Esophagus (tissue), 2 donors: ENCODE data around the gene ARL8A. TPM values are rescaled to one million over a fixed set of nuclear protein-coding genes. Genes with fewer than 3 reads are reported as not detected.
"Not testable (repeated sequence)": the region's sequence is repeated elsewhere in the genome, so short reads cannot be mapped to it uniquely, and the experiment has no call there.

Source experiments
- H3K27ac ChIP-seq, 2 donors: one replicate each; pipeline ENCODE4 v1.5.1; 2013; ENCODE audit warnings: low read depth in 2 of 2, mild to moderate bottlenecking in 2 of 2, inconsistent platforms in 1 of 2, low read length in 1 of 2, moderate library complexity in 1 of 2
- H3K27me3 ChIP-seq, 2 donors: one replicate each; pipeline ENCODE4 v1.6.1; 2013; ENCODE audit warnings: low read length in 2 of 2, control low read depth in 1 of 2, mild to moderate bottlenecking in 1 of 2; ENCODE audit not compliant: insufficient read depth in 2 of 2, control insufficient read depth in 1 of 2
- H3K36me3 ChIP-seq, 2 donors: one replicate each; pipeline ENCODE4 v1.6.1; 2013; ENCODE audit warnings: low read length in 1 of 2; ENCODE audit not compliant: control insufficient read depth in 2 of 2, insufficient read depth in 2 of 2
- H3K4me1 ChIP-seq, 2 donors: one replicate each; pipeline ENCODE4 v1.6.1; 2013; ENCODE audit warnings: low read length in 1 of 2; ENCODE audit not compliant: control insufficient read depth in 2 of 2, insufficient read depth in 2 of 2
- H3K4me3 ChIP-seq, 2 donors: one replicate each; pipeline ENCODE4 v1.5.1; 2013; ENCODE audit warnings: low read length in 2 of 2, mild to moderate bottlenecking in 2 of 2, low read depth in 1 of 2, moderate library complexity in 1 of 2
- H3K9me3 ChIP-seq, 2 donors: one replicate each; pipeline ENCODE4 v1.6.1; 2013; ENCODE audit warnings: mild to moderate bottlenecking in 2 of 2, low read depth in 1 of 2, low read length in 1 of 2, moderate library complexity in 1 of 2; ENCODE audit not compliant: control insufficient read depth in 2 of 2, insufficient read depth in 1 of 2
- WGBS, 2 donors: extraction: QIAGEN DNeasy Blood & Tissue Kit; methylation state at CpG; one replicate each; pipeline ENCODE4 v1.1.7; 2013; 5-methylcytosine and 5-hydroxymethylcytosine counted together
- polyA plus RNA-seq, 2 donors: library from polyadenylated mRNA; stranded (reverse); fragments of 200-250 nt; gene quantifications; one replicate each; pipeline ENCODE4 v1.2.3, GENCODE V29; 2013
- donor health status: healthy with polysubstance abuse.
- donor health status: Bipolar disorder and iron deficiency.

ARL8A gene
- polyA plus RNA-seq, 2 donors: 18.3 to 18.6 TPM

DNA sequence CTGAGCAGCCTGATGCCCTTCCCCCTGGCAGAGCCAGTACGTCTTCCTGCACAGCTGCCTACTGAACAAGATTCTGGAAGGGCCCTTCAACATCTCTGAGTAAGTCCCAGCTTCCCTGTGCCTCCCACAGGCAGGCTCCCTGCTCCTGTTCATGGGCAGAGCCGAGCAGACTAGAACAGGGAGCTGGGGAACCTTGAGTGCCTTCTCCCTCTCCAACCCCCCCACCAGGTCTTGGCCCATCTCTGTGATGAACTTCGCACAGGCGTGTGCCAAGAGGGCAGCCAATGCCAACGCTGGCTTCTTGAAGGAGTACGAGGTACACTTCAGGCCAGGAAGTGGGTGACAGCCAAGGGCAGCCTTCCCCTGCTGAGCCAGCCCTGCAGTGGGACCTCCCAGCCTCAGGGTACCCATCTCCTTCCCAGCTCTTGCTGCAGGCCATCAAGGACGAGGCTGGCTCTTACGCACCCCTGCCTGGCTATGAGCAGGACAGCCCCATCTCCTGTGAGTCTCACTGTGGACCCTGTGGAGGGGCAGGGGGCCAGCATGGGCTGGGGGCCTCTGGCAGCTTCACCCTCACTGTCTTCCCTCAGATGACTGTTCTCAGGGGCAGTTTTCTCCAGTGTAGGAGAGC is 42.6 kb upstream of the ARL8A start:
- Histone ChIP-seq H3K9me3 (no peaks in the 10 kb centered on the region), H3K4me1 (no peaks in the 10 kb centered on the region), H3K27ac (no peak overlapping the region), H3K27me3 (no peaks in the 10 kb centered on the region), H3K36me3 (no peaks in the 10 kb centered on the region), H3K4me3 (no peak overlapping the region)
- WGBS, 2 donors: 52 to 56% methylated on average over 8 of the region's 8 CpGs

DNA sequence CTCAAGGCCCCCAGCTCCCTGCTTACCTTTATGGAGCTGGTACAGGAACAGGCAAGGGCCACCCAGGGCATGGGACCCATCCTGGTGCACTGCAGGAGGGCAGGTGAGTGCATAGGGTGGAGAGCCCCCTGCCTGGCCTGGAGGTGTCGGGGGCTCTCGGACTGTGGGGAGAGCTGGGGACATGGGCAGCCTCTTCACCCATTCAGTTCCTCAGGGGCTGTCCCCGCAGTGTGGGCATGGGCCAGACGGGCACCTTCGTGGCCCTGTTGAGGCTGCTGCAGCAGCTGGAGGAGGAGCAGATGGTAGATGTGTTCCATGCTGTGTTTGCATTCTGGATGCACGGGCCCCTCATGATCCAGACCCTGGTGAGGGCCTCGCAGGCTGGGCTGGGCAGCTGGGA is 41.8 kb upstream of the ARL8A start:
- Histone ChIP-seq H3K36me3 (no peaks in the 10 kb centered on the region), H3K27ac (no peak overlapping the region), H3K4me3 (no peak overlapping the region), H3K4me1 (no peaks in the 10 kb centered on the region), H3K9me3 (no peaks in the 10 kb centered on the region), H3K27me3 (no peaks in the 10 kb centered on the region)
- 84 to 88% methylated on average over 7 of the region's 7 CpGs for WGBS, 2 donors

DNA sequence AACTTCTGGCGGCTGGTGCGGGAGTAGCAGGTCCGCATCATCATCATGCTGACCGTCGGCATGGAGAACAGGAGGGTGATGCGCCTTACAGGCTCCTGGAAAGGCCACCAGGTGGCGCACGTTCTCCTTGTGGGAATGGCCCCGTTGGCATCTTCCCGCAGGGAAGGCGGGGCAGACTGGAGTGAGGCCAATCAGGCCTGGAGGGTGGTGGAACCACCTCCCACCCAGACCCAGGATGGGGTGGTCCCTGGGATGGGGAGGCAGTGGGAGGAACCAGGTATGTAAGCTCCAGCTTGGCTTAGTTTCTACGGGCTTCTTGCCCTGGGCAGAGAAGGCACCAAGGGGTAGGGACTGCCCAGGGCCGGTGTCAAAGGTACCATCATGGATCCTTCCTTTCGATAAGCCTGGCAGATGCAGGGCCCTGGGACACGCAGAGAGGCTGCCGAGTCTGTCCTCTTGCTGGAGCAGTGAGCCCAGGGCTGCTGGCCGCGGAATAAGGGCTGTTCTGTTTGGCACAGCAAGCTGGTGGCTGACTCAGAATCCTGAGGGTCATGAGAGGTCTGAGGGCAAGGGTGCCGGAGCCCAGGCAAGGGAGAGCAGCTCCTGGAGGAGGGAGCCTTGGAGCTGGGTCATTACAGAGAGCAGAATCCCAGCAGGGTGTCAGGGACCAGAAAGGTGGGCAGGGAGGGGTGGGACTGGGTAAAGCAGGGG is 40.4 kb upstream of the ARL8A start:
- Histone ChIP-seq H3K4me3 (no peak overlapping the region), H3K27ac (no peak overlapping the region), H3K27me3 (no peaks in the 10 kb centered on the region), H3K9me3 (no peaks in the 10 kb centered on the region), H3K4me1 (no peaks in the 10 kb centered on the region), H3K36me3 (no peaks in the 10 kb centered on the region)
- 12 to 13% methylated on average over 19 of the region's 19 CpGs for WGBS, 2 donors

DNA sequence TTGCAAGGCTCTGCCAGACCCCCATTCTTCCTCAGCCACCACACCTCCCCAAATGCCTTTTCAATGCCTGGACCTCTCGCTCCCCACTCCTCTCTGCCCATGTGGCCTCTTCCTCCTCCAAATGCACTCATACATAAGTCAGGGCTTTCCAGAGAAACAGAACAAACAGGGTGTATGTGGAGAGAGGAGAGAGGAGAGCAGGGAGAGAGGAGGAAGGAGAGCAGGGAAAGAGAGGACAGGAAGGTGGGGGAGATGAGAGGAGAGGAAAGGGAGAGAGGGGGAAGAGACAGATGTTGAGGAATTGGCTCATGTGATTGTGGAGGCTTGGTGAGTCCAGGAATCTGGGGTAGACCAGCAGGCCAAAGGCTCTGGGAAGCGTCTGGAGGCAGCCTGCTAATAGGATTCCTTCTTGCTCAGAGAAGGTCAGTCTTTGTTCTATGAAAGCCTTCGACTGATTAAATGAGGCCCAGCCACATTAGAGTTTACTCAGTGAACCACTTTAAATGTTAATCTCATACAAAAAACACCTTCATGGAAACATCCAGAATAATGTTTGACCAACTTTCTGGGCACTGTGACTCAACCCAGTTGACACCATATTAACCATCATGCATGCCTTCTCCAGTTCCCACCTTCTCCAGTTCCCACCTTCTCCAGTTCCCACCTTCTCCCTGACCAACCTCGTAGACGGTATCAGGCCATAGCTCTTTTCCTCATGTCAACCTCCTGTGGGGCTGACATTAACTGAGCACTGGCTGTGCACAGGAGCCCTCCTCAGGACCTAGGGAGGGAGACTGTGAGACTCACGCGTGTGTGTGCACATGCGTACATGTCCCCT is 37.7 kb upstream of the ARL8A start:
- no peak overlapping the region for H3K27ac ChIP-seq
- no peak overlapping the region for H3K4me3 ChIP-seq
- H3K9me3 ChIP-seq: no peaks in the 10 kb centered on the region
- no peaks in the 10 kb centered on the region for H3K4me1 ChIP-seq
- H3K36me3 ChIP-seq: no peaks in the 10 kb centered on the region
- 87 to 88% methylated on average over 8 of the region's 8 CpGs for WGBS, 2 donors
- H3K27me3 ChIP-seq: no peaks in the 10 kb centered on the region

DNA sequence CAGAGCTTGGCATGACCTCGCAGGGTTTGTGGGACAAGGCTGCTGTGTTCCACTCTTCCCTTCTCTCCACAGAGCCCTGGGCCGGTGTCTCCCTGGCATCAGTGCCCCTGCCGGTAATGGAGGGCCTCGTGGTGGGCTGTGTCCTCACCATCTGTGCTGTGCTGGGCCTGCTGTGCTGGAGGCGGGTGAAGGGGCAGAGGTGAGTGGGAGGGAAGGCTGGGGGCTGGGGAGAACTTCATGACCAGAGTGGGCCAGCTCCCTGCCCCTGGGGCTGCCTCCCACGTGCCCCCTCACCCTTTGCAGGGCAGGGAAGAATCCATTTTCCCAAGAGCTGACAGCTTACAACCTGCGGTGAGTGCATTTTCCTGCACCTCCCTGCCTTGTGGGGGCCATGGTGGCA is 37.0 kb upstream of the ARL8A start:
- Histone ChIP-seq H3K27ac (no peak overlapping the region), H3K36me3 (no peaks in the 10 kb centered on the region), H3K4me3 (no peak overlapping the region), H3K9me3 (no peaks in the 10 kb centered on the region), H3K4me1 (no peaks in the 10 kb centered on the region), H3K27me3 (no peaks in the 10 kb centered on the region)
- 83 to 84% methylated on average over 7 of the region's 7 CpGs for WGBS, 2 donors

DNA sequence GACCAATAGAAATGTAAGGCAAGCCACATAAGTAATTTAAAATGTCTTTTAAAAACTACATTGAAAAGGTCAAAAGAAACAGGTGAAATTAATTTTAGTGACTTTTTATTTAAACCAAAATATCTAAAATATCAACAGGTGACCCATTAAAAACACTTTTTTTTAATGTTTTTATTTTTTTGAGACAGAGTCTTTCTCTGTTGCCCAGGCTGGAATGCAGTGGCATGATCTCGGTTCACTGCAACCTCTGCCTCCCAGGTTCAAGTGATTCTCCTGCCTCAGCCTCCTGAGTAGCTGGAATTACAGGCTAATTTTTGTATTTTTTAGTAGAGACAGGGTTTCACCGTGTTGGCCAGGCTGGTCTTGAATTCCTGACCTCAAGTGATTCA is 36.2 kb upstream of the ARL8A start:
- H3K27me3 ChIP-seq, H3K27ac ChIP-seq, H3K4me1 ChIP-seq, H3K36me3 ChIP-seq, H3K9me3 ChIP-seq, H3K4me3 ChIP-seq: not testable (repeated sequence)
- WGBS, 2 donors: 57 to 65% methylated on average over 2 of the region's 2 CpGs

DNA sequence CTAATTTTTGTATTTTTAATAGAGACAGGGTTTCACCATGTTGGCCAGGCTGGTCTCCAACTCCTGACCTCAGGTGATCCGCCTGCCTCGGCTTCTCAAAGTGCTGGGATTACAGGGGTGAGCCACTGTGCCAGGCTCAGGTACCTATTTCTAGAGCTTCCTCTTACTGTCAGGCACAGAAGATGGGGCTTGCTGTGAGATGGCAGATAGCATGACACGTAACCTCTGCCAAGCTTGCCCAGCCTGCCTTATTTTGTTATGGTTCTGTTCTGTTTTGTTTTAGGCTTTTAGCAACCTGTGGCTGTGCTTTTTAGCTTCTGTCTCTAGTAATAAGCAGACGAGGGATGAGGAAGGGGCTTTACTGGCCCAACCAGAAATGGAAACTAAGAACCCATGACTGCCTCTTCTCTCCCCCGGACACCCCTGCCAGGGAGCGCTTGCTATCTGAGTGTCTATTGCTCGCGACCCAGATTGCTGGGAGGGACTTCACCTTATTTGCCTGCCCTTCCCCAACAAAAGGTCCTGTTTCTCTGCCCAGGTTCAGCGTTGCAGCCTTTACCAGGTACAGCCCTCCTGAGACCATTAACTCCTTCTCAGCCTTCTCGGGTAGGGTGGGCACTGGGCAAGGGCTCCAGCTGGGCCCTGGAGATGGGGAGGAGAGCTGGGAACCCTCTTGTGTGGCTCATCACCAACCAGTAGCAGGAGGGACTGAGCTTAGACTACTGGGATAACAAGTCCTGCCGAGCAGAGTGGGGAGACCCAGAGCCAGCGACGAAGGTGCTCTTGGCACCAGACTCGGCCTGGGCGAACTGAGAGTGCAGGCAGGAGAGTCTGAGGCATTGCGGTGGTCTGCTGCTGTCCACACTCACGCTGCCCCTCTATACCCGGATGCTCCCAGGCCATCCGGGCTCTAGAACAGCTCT is 35.6 kb upstream of the ARL8A start:
- Histone ChIP-seq H3K27ac (no peak overlapping the region), H3K4me1 (no peaks in the 10 kb centered on the region), H3K27me3 (no peaks in the 10 kb centered on the region), H3K9me3 (no peaks in the 10 kb centered on the region), H3K36me3 (no peaks in the 10 kb centered on the region), H3K4me3 (no peak overlapping the region)
- WGBS, 2 donors: 71 to 80% methylated on average over 19 of the region's 19 CpGs

DNA sequence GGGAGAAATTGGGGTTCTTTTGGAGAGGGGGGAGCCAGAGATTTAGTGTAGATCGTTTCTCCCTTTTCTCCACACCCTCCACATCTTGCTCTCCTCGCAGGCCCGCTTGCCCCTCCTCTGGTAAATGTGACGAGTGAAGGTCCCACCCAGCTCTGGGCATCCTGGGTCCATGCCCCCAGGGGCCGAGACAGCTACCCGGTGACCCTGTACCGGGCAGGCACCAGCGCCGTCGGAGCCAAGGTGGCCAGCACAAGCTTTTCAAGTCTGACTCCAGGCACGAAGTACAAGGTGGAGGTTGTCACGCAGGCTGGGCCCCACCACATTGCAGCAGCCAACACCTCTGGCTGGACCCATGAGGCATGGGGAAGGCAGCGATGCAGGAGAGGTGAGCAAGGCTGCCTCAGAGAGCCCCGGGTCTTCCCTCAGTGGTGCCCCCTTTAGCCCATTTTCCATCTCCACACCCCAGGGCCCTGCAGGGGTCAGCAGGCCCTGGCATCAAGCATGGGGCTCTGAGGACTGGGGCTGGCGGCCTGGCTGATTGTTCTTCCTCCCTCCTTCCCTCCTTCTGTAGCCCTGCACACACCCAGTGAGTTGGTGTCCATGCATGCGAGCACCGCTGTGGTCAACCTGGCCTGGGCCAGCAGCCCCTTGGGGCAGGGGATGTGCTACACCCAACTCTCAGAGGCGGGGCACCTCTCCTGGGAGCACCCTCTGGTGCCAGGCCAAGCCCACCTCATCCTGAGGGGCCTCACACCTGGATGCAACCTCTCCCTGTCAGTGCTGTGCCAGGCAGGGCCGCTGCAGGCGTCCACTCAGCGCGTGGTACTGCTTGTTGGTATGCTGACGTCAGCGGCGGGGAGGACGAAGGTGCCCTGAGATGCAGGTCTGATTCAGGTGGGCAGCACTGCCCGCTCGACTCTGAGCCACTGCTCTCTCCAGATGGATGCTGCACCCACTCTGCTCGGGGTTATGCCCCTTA is 32.7 kb upstream of the ARL8A start:
- no peaks in the 10 kb centered on the region for H3K9me3 ChIP-seq
- 89 to 92% methylated on average over 28 to 29 of the region's 29 CpGs for WGBS, 2 donors
- H3K4me3 ChIP-seq: no peak overlapping the region
- no peaks in the 10 kb centered on the region for H3K27me3 ChIP-seq
- no peaks in the 10 kb centered on the region for H3K4me1 ChIP-seq
- H3K36me3 ChIP-seq: no peaks in the 10 kb centered on the region
- no peak overlapping the region for H3K27ac ChIP-seq
